Lower leg skin (tissue), 3 donors: ENCODE measurements around the gene NFATC4.

Source experiments
- CTCF ChIP-seq, 3 donors: fragments of 450-650 bp; IDR thresholded peaks; one replicate each; pipeline ENCODE4 v1.5.1; 2016; ENCODE audit warnings: antibody characterized with exemption in 3 of 3, mild to moderate bottlenecking in 3 of 3, moderate library complexity in 2 of 3
- POLR2A ChIP-seq, 2 donors: fragments of 450-650 bp; IDR thresholded peaks; one replicate each; pipeline ENCODE4 v1.6.1; 2016 to 2017; ENCODE audit warnings: antibody characterized with exemption in 2 of 2, mild to moderate bottlenecking in 1 of 2, moderate library complexity in 1 of 2

DNA sequence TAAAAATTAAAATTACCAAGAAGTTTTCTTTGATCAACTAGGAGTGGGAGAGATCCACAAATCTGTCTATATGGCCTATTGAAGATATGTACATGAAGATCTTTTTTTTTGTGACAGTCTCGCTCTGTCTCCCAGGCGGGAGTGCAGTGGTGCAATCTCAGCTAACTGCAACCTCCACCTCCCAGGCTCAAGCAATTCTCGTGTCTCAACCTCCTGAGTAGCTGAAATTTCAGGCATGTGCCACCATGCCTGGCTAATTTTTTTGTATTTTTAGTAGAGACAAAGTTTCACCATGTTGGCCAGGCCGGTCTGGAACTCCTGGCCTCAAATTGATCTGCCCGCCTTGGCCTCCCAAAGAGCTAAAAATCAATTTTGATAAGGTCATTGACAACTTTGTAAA is 4.6 kb upstream of the NFATC4 start:
- TF ChIP-seq POLR2A (IDR thresholded peaks at IDR 0.05) (no peak), CTCF (IDR thresholded peaks at IDR 0.05) (no peak)
